HG03521 (cell line): ENCODE results near the gene RNF145.

ENCODE experiments used
- ATAC-seq: cut with Tn5 transposase; IDR thresholded peaks from one replicate; pipeline ENCODE4 v1.9.1; 2021; ENCODE audit warnings: mild to moderate bottlenecking, moderate library complexity; ENCODE audit not compliant: unreplicated experiment

RNF145 gene

GRCh38 chr5:159218595-159219023, 9.3 kb upstream of the RNF145 start:
- ATAC-seq: no peak

- no peak for ATAC-seq
Observed at GRCh38 chr5:159217236-159217635, 7.9 kb upstream of the RNF145 start.

GRCh38 chr5:159216454-159216853, 7.1 kb upstream of the RNF145 start:
- ATAC-seq: no peak

- no peak for ATAC-seq
Observed at GRCh38 chr5:159215886-159216285, 6.5 kb upstream of the RNF145 start.

GRCh38 chr5:159214486-159215271, 5.3 kb upstream of the RNF145 start:
- ATAC-seq: no peak

- ATAC-seq: no peak
Observed at GRCh38 chr5:159212657-159213462, 3.5 kb upstream of the RNF145 start.

- no peak for ATAC-seq
Observed at GRCh38 chr5:159211729-159212174, 2.4 kb upstream of the RNF145 start.

GRCh38 chr5:159210846-159211245, 1.5 kb upstream of the RNF145 start:
- ATAC-seq: no peak

- ATAC-seq: no peak
Observed at GRCh38 chr5:159210210-159210661, 883 bp upstream of the RNF145 start.

GRCh38 chr5:159208514-159209437, 577 bp downstream of the RNF145 start:
- peak; percentile 17 for ATAC-seq

GRCh38 chr5:159207686-159208513, 1.5 kb downstream of the RNF145 start:
- peak; percentile 38 for ATAC-seq

GRCh38 chr5:159207222-159207685, 2.1 kb downstream of the RNF145 start:
- ATAC-seq: no peak

- no peak for ATAC-seq
Observed at GRCh38 chr5:159206818-159207217, 2.5 kb downstream of the RNF145 start.

GRCh38 chr5:159206368-159206767, 3.0 kb downstream of the RNF145 start:
- no peak for ATAC-seq

GRCh38 chr5:159203351-159203750, 6.0 kb downstream of the RNF145 start:
- ATAC-seq: no peak

- no peak for ATAC-seq
Observed at GRCh38 chr5:159202151-159202550, 7.2 kb downstream of the RNF145 start.

- ATAC-seq: no peak
Observed at GRCh38 chr5:159199780-159200179, 9.6 kb downstream of the RNF145 start.

- ATAC-seq: no peak
Observed at GRCh38 chr5:159199225-159199624, 10.1 kb downstream of the RNF145 start.

- peak; percentile 93 for ATAC-seq
Observed at GRCh38 chr5:159198063-159199036, 11.0 kb downstream of the RNF145 start.
